Neural progenitor cell (in vitro differentiated cells): Measurements from ENCODE around the gene EPB41L3.

Source experiments
- EZH2phosphoT487 ChIP-seq: fragments of 200-600 bp; sonication (generic); IDR thresholded peaks from 2 replicates; pipeline ENCODE4 v1.6.1; 2017; ENCODE audit warnings: antibody characterized with exemption
- TF ChIP-seq, protein P1 (sequence below): fragments of 200-600 bp; sonication (generic); IDR thresholded peaks from 2 replicates; pipeline ENCODE4 v1.5.1; 2017; ENCODE audit warnings: antibody characterized with exemption, mild to moderate bottlenecking

DNA sequence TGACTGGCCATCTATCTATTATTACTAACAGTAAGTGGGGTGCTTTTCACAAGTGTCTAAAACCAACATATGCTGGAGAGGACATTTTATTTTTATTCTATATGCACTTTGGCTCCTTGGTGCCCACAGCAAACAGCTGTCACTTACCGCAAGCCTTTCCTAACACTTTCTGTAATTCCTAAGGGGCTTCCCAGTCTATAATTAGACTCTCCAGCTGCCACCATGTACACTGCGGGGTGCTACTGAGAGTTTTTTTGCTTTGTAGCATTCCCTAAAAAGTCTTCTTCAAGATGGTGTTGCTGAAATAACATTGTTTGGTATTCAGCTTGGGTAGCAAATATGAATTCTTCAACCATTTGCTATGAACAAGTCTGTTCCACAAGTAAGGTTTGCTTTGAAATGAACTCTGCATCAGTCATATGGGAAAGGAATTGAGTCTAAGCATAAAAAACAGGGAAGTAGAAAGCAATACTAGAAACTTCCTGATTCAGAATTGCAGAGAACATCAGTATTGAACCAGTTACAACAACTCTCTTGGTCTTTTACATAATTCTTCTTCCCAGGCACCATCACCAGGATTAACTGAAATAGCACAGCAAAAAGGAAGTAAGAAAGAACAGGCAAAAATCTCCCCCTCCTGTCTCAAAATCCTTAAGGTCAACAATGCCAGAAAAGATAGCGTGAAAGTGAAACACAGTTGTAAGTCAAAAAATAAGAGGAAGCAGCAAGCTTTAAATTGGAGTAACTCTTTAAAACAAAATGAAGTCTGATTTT, 28.6 kb downstream of the EPB41L3 start:
- TF ChIP-seq EZH2phosphoT487 = no peak
- TF ChIP-seq, protein P1, sequence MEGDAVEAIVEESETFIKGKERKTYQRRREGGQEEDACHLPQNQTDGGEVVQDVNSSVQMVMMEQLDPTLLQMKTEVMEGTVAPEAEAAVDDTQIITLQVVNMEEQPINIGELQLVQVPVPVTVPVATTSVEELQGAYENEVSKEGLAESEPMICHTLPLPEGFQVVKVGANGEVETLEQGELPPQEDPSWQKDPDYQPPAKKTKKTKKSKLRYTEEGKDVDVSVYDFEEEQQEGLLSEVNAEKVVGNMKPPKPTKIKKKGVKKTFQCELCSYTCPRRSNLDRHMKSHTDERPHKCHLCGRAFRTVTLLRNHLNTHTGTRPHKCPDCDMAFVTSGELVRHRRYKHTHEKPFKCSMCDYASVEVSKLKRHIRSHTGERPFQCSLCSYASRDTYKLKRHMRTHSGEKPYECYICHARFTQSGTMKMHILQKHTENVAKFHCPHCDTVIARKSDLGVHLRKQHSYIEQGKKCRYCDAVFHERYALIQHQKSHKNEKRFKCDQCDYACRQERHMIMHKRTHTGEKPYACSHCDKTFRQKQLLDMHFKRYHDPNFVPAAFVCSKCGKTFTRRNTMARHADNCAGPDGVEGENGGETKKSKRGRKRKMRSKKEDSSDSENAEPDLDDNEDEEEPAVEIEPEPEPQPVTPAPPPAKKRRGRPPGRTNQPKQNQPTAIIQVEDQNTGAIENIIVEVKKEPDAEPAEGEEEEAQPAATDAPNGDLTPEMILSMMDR = no peak
